ENCODE results near the gene VRK3.
"Not testable (repeated sequence)": the region's sequence is repeated elsewhere in the genome, so short reads cannot be mapped to it uniquely, and the experiment has no call there.

DNA sequence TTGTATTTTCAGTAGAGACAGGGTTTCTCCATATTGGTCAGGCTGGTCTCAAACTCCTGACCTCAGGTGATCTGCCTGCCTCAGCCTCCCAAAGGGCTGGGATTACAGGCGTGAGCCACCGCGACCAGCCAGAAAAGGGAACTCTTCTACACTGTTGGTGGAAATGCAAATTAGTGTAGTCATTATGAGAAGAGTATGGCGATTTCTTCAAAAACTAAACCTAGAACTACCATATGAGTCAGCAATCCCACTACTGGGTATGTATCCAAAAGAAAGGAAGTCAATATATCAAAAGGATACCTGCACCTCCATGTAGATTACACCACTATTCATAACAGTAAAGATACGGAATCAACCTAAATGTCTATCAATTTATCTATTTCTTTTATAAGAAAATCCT is 80.6 kb downstream of the VRK3 start:
- TF ChIP-seq, protein P1, sequence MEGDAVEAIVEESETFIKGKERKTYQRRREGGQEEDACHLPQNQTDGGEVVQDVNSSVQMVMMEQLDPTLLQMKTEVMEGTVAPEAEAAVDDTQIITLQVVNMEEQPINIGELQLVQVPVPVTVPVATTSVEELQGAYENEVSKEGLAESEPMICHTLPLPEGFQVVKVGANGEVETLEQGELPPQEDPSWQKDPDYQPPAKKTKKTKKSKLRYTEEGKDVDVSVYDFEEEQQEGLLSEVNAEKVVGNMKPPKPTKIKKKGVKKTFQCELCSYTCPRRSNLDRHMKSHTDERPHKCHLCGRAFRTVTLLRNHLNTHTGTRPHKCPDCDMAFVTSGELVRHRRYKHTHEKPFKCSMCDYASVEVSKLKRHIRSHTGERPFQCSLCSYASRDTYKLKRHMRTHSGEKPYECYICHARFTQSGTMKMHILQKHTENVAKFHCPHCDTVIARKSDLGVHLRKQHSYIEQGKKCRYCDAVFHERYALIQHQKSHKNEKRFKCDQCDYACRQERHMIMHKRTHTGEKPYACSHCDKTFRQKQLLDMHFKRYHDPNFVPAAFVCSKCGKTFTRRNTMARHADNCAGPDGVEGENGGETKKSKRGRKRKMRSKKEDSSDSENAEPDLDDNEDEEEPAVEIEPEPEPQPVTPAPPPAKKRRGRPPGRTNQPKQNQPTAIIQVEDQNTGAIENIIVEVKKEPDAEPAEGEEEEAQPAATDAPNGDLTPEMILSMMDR (conservative IDR thresholded peaks at IDR 0.05), result not testable (repeated sequence)
- TF ChIP-seq EZH2 (IDR thresholded peaks at IDR 0.05; ENCODE audit: low read depth), result not testable (repeated sequence)

Measured in PC-9 (cell line).